DOHH2 (cell line): Measurements from ENCODE around the gene ANKRD6.

Source experiments
- CTCF ChIP-seq: fragments of 200-600 bp; sonication (generic); IDR thresholded peaks from one replicate; pipeline ENCODE4 v1.5.1; 2014; ENCODE audit warnings: antibody characterized with exemption, mild to moderate bottlenecking, low read depth, low read length; ENCODE audit not compliant: poor library complexity, severe bottlenecking
- EZH2phosphoT487 ChIP-seq: fragments of 200-600 bp; sonication (generic); IDR thresholded peaks from 2 replicates; pipeline ENCODE4 v1.6.1; 2017; ENCODE audit warnings: borderline replicate concordance, mild to moderate bottlenecking, antibody characterized with exemption, low read length, moderate library complexity, mixed read lengths

GRCh38 chr6:89432875-89433251 lies at the start of gene ANKRD6:
- TF ChIP-seq CTCF (peak; percentile 71), EZH2phosphoT487 (no peak)
